A673 (cell line): ENCODE data around the gene U2SURP. TPM values are rescaled to one million over a fixed set of nuclear protein-coding genes. Genes with fewer than 3 reads are reported as not detected.

Experiments used
- BruUV-seq: library from RNA; stranded (reverse); fragments of 400-500 nt; replicated peaks from 2 replicates; lab custom pipeline; 2021; lab: Mats Ljungman, UMichigan
- CTCF ChIA-PET: fragments of 300-600 bp; sonication (Branson Sonifier 250); formaldehyde crosslinking; loops from one replicate; lab custom pipeline; 2022; ENCODE audit warnings: antibody characterized with exemption; lab: Charles Lee
- POLR2A ChIA-PET: fragments of 300-600 bp; sonication (Branson Sonifier 250); formaldehyde crosslinking; loops from one replicate; lab custom pipeline; 2022; ENCODE audit warnings: antibody characterized with exemption; ENCODE audit not compliant: low non-redundant PET; lab: Charles Lee
- DNase-seq: peaks from one replicate; pipeline ENCODE4 v3.0.0-alpha.2; 2015; ENCODE audit warnings: low spot score
- H3K27ac ChIP-seq: fragments of 200-600 bp; sonication (generic); 2 replicates; pipeline ENCODE4 v1.5.1; 2016; ENCODE audit warnings: mixed run types, low read depth, mild to moderate bottlenecking, mixed read lengths, antibody characterized with exemption, low read length; ENCODE audit not compliant: poor library complexity, severe bottlenecking
- H3K27me3 ChIP-seq: fragments of 200-600 bp; sonication (generic); replicated peaks from 2 replicates; pipeline ENCODE4 v1.6.1; 2017; ENCODE audit warnings: mixed run types, low read depth, mild to moderate bottlenecking, mixed read lengths, antibody characterized with exemption, low read length; ENCODE audit not compliant: insufficient read depth, poor library complexity
- H3K36me3 ChIP-seq: fragments of 200-600 bp; sonication (generic); 2 replicates; pipeline ENCODE4 v1.6.1; 2016; ENCODE audit warnings: mixed run types, mild to moderate bottlenecking, mixed read lengths, antibody characterized with exemption, low read length; ENCODE audit not compliant: insufficient read depth, poor library complexity, severe bottlenecking
- H3K4me1 ChIP-seq: fragments of 200-600 bp; sonication (generic); 2 replicates; pipeline ENCODE4 v1.6.1; 2017; ENCODE audit warnings: mixed run types, mild to moderate bottlenecking, mixed read lengths, antibody characterized with exemption, low read length; ENCODE audit not compliant: insufficient read depth, poor library complexity, severe bottlenecking
- H3K4me3 ChIP-seq: fragments of 200-600 bp; sonication (generic); 2 replicates; pipeline ENCODE4 v1.5.1; 2016; ENCODE audit warnings: low read depth, mixed run types, mild to moderate bottlenecking, mixed read lengths, low read length; ENCODE audit not compliant: poor library complexity, severe bottlenecking
- H3K9me3 ChIP-seq: fragments of 200-600 bp; sonication (generic); 2 replicates; pipeline ENCODE4 v1.6.1; 2016; ENCODE audit warnings: mixed run types, low read depth, mild to moderate bottlenecking, mixed read lengths, antibody characterized with exemption, low read length; ENCODE audit not compliant: poor library complexity, severe bottlenecking
- CTCF ChIP-seq: fragments of 300-800, 200-600 bp; sonication (generic); conservative IDR thresholded peaks from 2 replicates; pipeline ENCODE4 v1.5.1; 2017; ENCODE audit warnings: low read depth, mild to moderate bottlenecking, antibody characterized with exemption, low read length, moderate library complexity, mixed read lengths
- EZH2 ChIP-seq: fragments of 200-600 bp; sonication (generic); IDR thresholded peaks from 2 replicates; pipeline ENCODE4 v1.6.1; 2017; ENCODE audit warnings: borderline replicate concordance, low read depth, mild to moderate bottlenecking, mixed read lengths, antibody characterized with exemption, low read length; ENCODE audit not compliant: poor library complexity, severe bottlenecking
- intact Hi-C: fragments of 100-400 bp; cut with micrococcal nuclease; formaldehyde crosslinking; loops from one replicate; pipeline ENCODE4 v1.10.0; 2022; ENCODE audit not compliant: unreplicated experiment
- total RNA-seq: library from RNA; stranded (reverse); gene quantifications from 2 replicates; pipeline ENCODE4 v1.2.3, GENCODE V29; 2021

The U2SURP gene
- total RNA-seq, 1 experiment from 2014 or later: 165 TPM

GRCh38 chr3:142982038-142982773 lies 19.2 kb upstream of the U2SURP start:
- ChIA-PET CTCF (no interaction called here), POLR2A (no interaction called here)
- no peaks in the 10 kb centered on the region for H3K4me1 ChIP-seq
- no peak overlapping the region for H3K4me3 ChIP-seq
- intact Hi-C loops: no loop called here
- no peaks in the 10 kb centered on the region for H3K9me3 ChIP-seq
- no peak for DNase-seq
- no peak overlapping the region for H3K27ac ChIP-seq
- TF ChIP-seq EZH2: no peak
- no peak for TF ChIP-seq CTCF
- no peaks in the 10 kb centered on the region for H3K36me3 ChIP-seq
- H3K27me3 ChIP-seq: no peaks in the 10 kb centered on the region
- BruUV-seq: no TSS peak

GRCh38 chr3:142983318-142983717 lies 18.1 kb upstream of the U2SURP start:
- no peak for TF ChIP-seq EZH2
- no peak for TF ChIP-seq CTCF
- no TSS peak for BruUV-seq

GRCh38 chr3:142984255-142984654 lies 17.1 kb upstream of the U2SURP start:
- Histone ChIP-seq H3K4me3 (no peak overlapping the region), H3K27me3 (no peaks in the 10 kb centered on the region), H3K9me3 (no peaks in the 10 kb centered on the region), H3K4me1 (no peaks in the 10 kb centered on the region), H3K36me3 (no peaks in the 10 kb centered on the region), H3K27ac (no peak overlapping the region)
- intact Hi-C loops: no loop called here
- ChIA-PET CTCF (interaction anchor here (1.4 kb wide), 1 partner anchor 156 kb away, joined by 5 read pairs; no protein-coding TSS in a partner anchor), POLR2A (no interaction called here)
- TF ChIP-seq CTCF: no peak
- no peak for TF ChIP-seq EZH2
- DNase-seq: no peak
- BruUV-seq: no TSS peak

More at GRCh38 chr3:142983318-142983717, 18.1 kb upstream of the U2SURP start:
- ChIA-PET CTCF (no interaction called here), POLR2A (no interaction called here)
- no peaks in the 10 kb centered on the region for H3K27me3 ChIP-seq
- DNase-seq: no peak
- no peaks in the 10 kb centered on the region for H3K9me3 ChIP-seq
- intact Hi-C loops: no loop called here
- no peaks in the 10 kb centered on the region for H3K36me3 ChIP-seq
- H3K27ac ChIP-seq: no peak overlapping the region
- no peak overlapping the region for H3K4me3 ChIP-seq
- no peaks in the 10 kb centered on the region for H3K4me1 ChIP-seq
